ENCODE data around the gene CHD5. TPM values are rescaled to one million over a fixed set of nuclear protein-coding genes. Genes with fewer than 3 reads are reported as not detected.

CHD5 gene
- under 1 TPM in 3 of 4 donors, not detected in 1; 0.04 to 0.36 (median 0.13) TPM for total RNA-seq

DNA sequence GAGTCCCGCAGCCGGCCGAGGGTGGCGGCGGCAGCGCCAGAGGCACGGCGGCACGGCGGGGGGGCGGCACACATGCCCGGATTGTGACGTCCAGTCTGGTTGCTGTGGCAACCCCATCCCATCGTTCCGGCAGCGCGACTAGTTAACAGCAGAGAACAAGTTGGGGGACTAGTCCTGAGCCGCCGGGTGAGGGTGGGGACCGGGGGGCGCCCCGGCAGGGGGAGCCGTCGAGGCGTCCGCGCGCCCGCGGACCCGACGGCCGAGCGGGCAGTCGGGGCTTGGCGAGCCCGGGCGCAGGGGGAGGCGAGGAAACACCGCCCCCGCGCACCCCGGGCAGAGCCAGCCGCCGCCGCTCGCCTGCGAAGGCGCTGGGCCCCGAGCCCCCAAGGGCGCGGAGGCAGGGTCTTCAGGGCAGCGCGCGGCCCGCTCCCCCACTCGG lies at the start of gene CHD5:
TSS of gene CHD5 (minus strand) at position 54 of the 439 bp plus-strand sequence. CDS start 298 bp downstream, outside the sequence.
- Histone ChIP-seq H3K27ac (no peak within 1 kb of the TSS), H3K27me3 (peaks cover 50% of the 10 kb centered on the region), H3K9me3 (no peaks in the 10 kb centered on the region), H3K36me3 (peaks cover 2% of the 10 kb centered on the region), H3K4me3 (peak within 1 kb of the TSS; percentile 36), H3K4me1 (peaks cover 30% of the 10 kb centered on the region)
- no CpG with 5 or more reads among the region's 57 CpGs for WGBS
- no peak for TF ChIP-seq EP300 (IDR thresholded peaks at IDR 0.05)
- no peak for TF ChIP-seq POLR2A (IDR thresholded peaks at IDR 0.05)
- DNase-seq (ENCODE audit: low spot score in 2 of 2) = no peak

DNA sequence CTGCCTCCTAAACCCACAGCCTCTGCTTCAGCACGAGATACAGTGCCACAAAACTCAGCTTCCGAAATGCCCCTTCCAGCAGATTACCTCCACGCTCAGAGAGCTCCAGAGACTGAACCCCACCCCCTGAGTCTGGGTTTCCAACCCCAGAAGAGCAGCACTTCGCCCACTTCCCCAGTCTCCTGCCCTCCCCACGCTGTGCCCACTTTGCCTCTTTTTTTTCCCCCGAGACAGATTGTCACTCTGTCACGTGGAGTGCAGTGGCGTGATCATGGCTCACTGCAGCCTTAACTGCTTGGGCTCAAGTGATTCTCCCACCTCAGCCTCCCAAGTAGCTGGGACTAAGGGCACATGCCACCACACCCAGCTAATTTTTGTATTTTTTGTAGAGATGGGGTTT lies 45.5 kb upstream of the CHD5 start:
- DNase-seq (ENCODE audit: low spot score in 2 of 2) = no peak
- Histone ChIP-seq H3K27me3 (no peaks in the 10 kb centered on the region), H3K27ac (no peak overlapping the region), H3K36me3 (peaks cover 66% of the 10 kb centered on the region), H3K9me3 (no peaks in the 10 kb centered on the region), H3K4me1 (peaks cover 10% of the 10 kb centered on the region), H3K4me3 (no peak overlapping the region)
- 89% methylated on average over 8 of the region's 8 CpGs for WGBS
- TF ChIP-seq POLR2AphosphoS5 (IDR thresholded peaks at IDR 0.05) (no peak), EP300 (IDR thresholded peaks at IDR 0.05) (no peak), POLR2A (IDR thresholded peaks at IDR 0.05) (no peak)
- TF ChIP-seq, protein P1, sequence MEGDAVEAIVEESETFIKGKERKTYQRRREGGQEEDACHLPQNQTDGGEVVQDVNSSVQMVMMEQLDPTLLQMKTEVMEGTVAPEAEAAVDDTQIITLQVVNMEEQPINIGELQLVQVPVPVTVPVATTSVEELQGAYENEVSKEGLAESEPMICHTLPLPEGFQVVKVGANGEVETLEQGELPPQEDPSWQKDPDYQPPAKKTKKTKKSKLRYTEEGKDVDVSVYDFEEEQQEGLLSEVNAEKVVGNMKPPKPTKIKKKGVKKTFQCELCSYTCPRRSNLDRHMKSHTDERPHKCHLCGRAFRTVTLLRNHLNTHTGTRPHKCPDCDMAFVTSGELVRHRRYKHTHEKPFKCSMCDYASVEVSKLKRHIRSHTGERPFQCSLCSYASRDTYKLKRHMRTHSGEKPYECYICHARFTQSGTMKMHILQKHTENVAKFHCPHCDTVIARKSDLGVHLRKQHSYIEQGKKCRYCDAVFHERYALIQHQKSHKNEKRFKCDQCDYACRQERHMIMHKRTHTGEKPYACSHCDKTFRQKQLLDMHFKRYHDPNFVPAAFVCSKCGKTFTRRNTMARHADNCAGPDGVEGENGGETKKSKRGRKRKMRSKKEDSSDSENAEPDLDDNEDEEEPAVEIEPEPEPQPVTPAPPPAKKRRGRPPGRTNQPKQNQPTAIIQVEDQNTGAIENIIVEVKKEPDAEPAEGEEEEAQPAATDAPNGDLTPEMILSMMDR (IDR thresholded peaks at IDR 0.05) = no peak

GRCh38 chr1:6224718-6225117 lies 44.6 kb upstream of the CHD5 start:
- Histone ChIP-seq H3K27me3 (no peaks in the 10 kb centered on the region), H3K4me3 (no peak overlapping the region), H3K4me1 (peaks cover 17% of the 10 kb centered on the region), H3K27ac (no peak overlapping the region), H3K9me3 (no peaks in the 10 kb centered on the region), H3K36me3 (peaks cover 58% of the 10 kb centered on the region)
- 87% methylated on average over 15 of the region's 15 CpGs for WGBS
- no peak for DNase-seq (ENCODE audit: low spot score in 2 of 2)
- TF ChIP-seq POLR2AphosphoS5 (IDR thresholded peaks at IDR 0.05) (no peak), POLR2A (IDR thresholded peaks at IDR 0.05) (no peak), EP300 (IDR thresholded peaks at IDR 0.05) (no peak)
- TF ChIP-seq, protein P1 (IDR thresholded peaks at IDR 0.05) = no peak

- WGBS = 98% methylated on average over 13 of the region's 13 CpGs
- H3K4me3 ChIP-seq = no peak overlapping the region
These were observed 43.5 kb upstream of the CHD5 start for GRCh38 chr1:6223617-6224016.

GRCh38 chr1:6222636-6223035 lies 42.5 kb upstream of the CHD5 start:
- 42% methylated on average over 6 of the region's 6 CpGs for WGBS
- Histone ChIP-seq H3K36me3 (peaks cover 41% of the 10 kb centered on the region), H3K27ac (peak overlapping the region; percentile 12)

More at GRCh38 chr1:6223617-6224016, 43.5 kb upstream of the CHD5 start:
- no peak for TF ChIP-seq POLR2A (IDR thresholded peaks at IDR 0.05)
- no peak for TF ChIP-seq POLR2AphosphoS5 (IDR thresholded peaks at IDR 0.05)
- TF ChIP-seq EP300 (IDR thresholded peaks at IDR 0.05) = no peak
- TF ChIP-seq, protein P1 (IDR thresholded peaks at IDR 0.05) = no peak
- no peaks in the 10 kb centered on the region for H3K9me3 ChIP-seq
- no peak for DNase-seq (ENCODE audit: low spot score in 2 of 2)
- H3K4me1 ChIP-seq = peaks cover 23% of the 10 kb centered on the region
- H3K36me3 ChIP-seq = peaks cover 48% of the 10 kb centered on the region
- no peak overlapping the region for H3K27ac ChIP-seq
- no peaks in the 10 kb centered on the region for H3K27me3 ChIP-seq

More at GRCh38 chr1:6222636-6223035, 42.5 kb upstream of the CHD5 start:
- H3K4me1 ChIP-seq = peaks cover 23% of the 10 kb centered on the region
- DNase-seq (ENCODE audit: low spot score in 2 of 2) = no peak
- no peaks in the 10 kb centered on the region for H3K9me3 ChIP-seq
- H3K4me3 ChIP-seq = no peak overlapping the region
- TF ChIP-seq EP300 (IDR thresholded peaks at IDR 0.05) = no peak
- TF ChIP-seq, protein P1 (IDR thresholded peaks at IDR 0.05) = no peak
- TF ChIP-seq POLR2AphosphoS5 (IDR thresholded peaks at IDR 0.05) = no peak
- no peak for TF ChIP-seq POLR2A (IDR thresholded peaks at IDR 0.05)
- no peaks in the 10 kb centered on the region for H3K27me3 ChIP-seq
